GM12878 (cell line): ENCODE measurements around the gene IGFBP6. TPM values are rescaled to one million over a fixed set of nuclear protein-coding genes. Genes with fewer than 3 reads are reported as not detected.

ENCODE experiments used
- ATAC-seq: fragments of 200-7000 bp; cut with Tn5 transposase; 3 replicates; pipeline ENCODE4 v1.9.1; 2020; ENCODE audit warnings: mild to moderate bottlenecking, moderate library complexity
- BruUV-seq: library from RNA; stranded (reverse); fragments of 400-500 nt; replicated peaks from 2 replicates; lab custom pipeline; 2021; lab: Mats Ljungman, UMichigan
- CTCF ChIA-PET: fragments of 300-600 bp; sonication (Branson Sonifier 250); formaldehyde crosslinking; extraction: SDS; loops from one replicate; lab custom pipeline; 2021; ENCODE audit warnings: inconsistent platforms; lab: Yijun Ruan, JAX
- POLR2A ChIA-PET: fragments of 350-600 bp; formaldehyde crosslinking; extraction: SDS; loops from one replicate; lab custom pipeline; 2021; ENCODE audit warnings: inconsistent platforms; lab: Charles Lee
- RAD21 ChIA-PET: fragments of 300-600 bp; sonication (Branson Sonifier 250); formaldehyde crosslinking; loops from one replicate; lab custom pipeline; 2023; ENCODE audit warnings: antibody characterized with exemption; ENCODE audit not compliant: unreplicated experiment; lab: Charles Lee
- SMC1A ChIA-PET: fragments of 300-600 bp; sonication (Branson Sonifier 250); formaldehyde crosslinking; loops from one replicate; lab custom pipeline; 2023; ENCODE audit not compliant: unreplicated experiment, uncharacterized antibody; lab: Charles Lee
- DNase-seq: peaks from one replicate; pipeline ENCODE4 v3.0.0-alpha.2; 2011; ENCODE audit warnings: low read depth, low spot score
- FAIRE-seq: peaks from 3 replicates; lab custom pipeline; 2011; peaks lifted over from hg19 to GRCh38; lab: Jason Lieb, UNC
- H2AFZ ChIP-seq: 2 replicates; pipeline ENCODE4 v1.6.0; 2011; ENCODE audit warnings: low read depth, low read length, control low read depth; ENCODE audit not compliant: control insufficient read depth
- H3K27ac ChIP-seq: 2 replicates; pipeline ENCODE4 v1.5.1; 2011; ENCODE audit warnings: control low read depth; ENCODE audit not compliant: control insufficient read depth, insufficient read depth
- H3K27me3 ChIP-seq, 2 experiments: replicated peaks in 1 of 2; 2 replicates each; pipeline versions ENCODE4 v1.6.0 to v1.6.1; 2011; ENCODE audit warnings: low read length in 1 of 2; ENCODE audit not compliant: control insufficient read depth in 2 of 2, insufficient read depth in 2 of 2
- H3K36me3 ChIP-seq, 2 experiments: 2 replicates each; pipeline ENCODE4 v1.5.1; 2011; ENCODE audit warnings: low read length in 1 of 2; ENCODE audit not compliant: control insufficient read depth in 2 of 2, insufficient read depth in 2 of 2
- H3K4me1 ChIP-seq: 2 replicates; pipeline ENCODE4 v1.6.1; 2011; ENCODE audit warnings: mild to moderate bottlenecking, low read length, moderate library complexity, mixed read lengths; ENCODE audit not compliant: control insufficient read depth, insufficient read depth
- H3K4me2 ChIP-seq: 2 replicates; pipeline ENCODE4 v1.6.0; 2011; ENCODE audit warnings: control low read depth; ENCODE audit not compliant: control insufficient read depth, insufficient read depth
- H3K4me3 ChIP-seq: fragments of 200-600 bp; sonication (generic); 2 replicates; pipeline ENCODE4 v1.5.1; 2016
- H3K79me2 ChIP-seq: 2 replicates; pipeline ENCODE4 v1.6.0; 2011; ENCODE audit warnings: low read length; ENCODE audit not compliant: control insufficient read depth, insufficient read depth
- H3K9ac ChIP-seq: 2 replicates; pipeline ENCODE4 v1.8.0; 2011; ENCODE audit warnings: low read length, control low read depth, mixed read lengths; ENCODE audit not compliant: control insufficient read depth, insufficient read depth
- H3K9me3 ChIP-seq: replicated peaks from 3 replicates; pipeline ENCODE4 v1.5.1; 2011; ENCODE audit warnings: mild to moderate bottlenecking, low read length; ENCODE audit not compliant: control insufficient read depth, insufficient read depth
- H4K20me1 ChIP-seq: 2 replicates; pipeline ENCODE4 v1.6.0; 2011; ENCODE audit not compliant: control insufficient read depth, insufficient read depth
- IRF4 ChIP-seq: IDR thresholded peaks from 2 replicates; pipeline ENCODE4 v1.6.1; 2011; ENCODE audit warnings: low read depth, low read length
- RUNX3 ChIP-seq: IDR thresholded peaks from 2 replicates; pipeline ENCODE4 v1.6.1; 2012; ENCODE audit warnings: low read length, inconsistent platforms
- WGBS: methylation state at CpG from one replicate; pipeline ENCODE4 v1.1.6; 2016; ENCODE audit warnings: low lambda C conversion rate; ENCODE audit not compliant: insufficient replicate concordance, insufficient coverage; ENCODE audit errors: missing lambda C conversion rate; 5-methylcytosine and 5-hydroxymethylcytosine counted together
- in situ Hi-C: fragments of 300-500 bp; cut with MboI; formaldehyde crosslinking; loops from 9 replicates; pipeline ENCODE4 v1.14.3; 2018; ENCODE audit warnings: mixed read lengths
- intact Hi-C: fragments of 100-400 bp; cut with micrococcal nuclease; formaldehyde crosslinking; loops from one replicate; pipeline ENCODE4 v1.14.2; 2022; ENCODE audit not compliant: unreplicated experiment
- polyA plus RNA-seq, 11 experiments: library from polyadenylated mRNA; depleted of rRNA in 4 of 11; unstranded in 6 of 11; stranded (reverse) in 5 of 11; fragments of >200 nt; fragmentation: Nextera tagmentation in 4 of 11; fragmentation: Illumina TruSeq in 1 of 11; extraction: Ambion mirVana in 4 of 11; extraction: Trizol in 1 of 11; gene quantifications; 1 replicate in 1 of 11; 2 replicates in 10 of 11; pipeline versions ENCODE4 v1.2.1 to v1.2.3, GENCODE V29; 2011 to 2016; ENCODE audit warnings: inconsistent platforms in 2 of 11, missing spikeins in 2 of 11, low read depth in 1 of 11
- total RNA-seq, 4 experiments: library from RNA; depleted of rRNA in 3 of 4; stranded (reverse); fragments of >200 nt in 3 of 4; fragmentation: Illumina TruSeq in 1 of 4; extraction: Trizol in 1 of 4; gene quantifications; 2 replicates each; pipeline versions ENCODE4 v1.2.1 to v1.2.3, GENCODE V29; 2013 to 2021
- TF ChIP-seq, protein P1 (sequence below): fragments of 450-650 bp; IDR thresholded peaks from 2 replicates; pipeline ENCODE4 v1.6.1; 2017; ENCODE audit warnings: mild to moderate bottlenecking, low read depth, inconsistent platforms; ENCODE audit not compliant: poor library complexity, severe bottlenecking

Gene IGFBP6
- total and polyA plus RNA-seq, 10 of the 15 experiments (the other 5 are each of a cell fraction or from before 2014, with no cell fraction given), result 0.09 to 0.87 (median 0.56) TPM; not detected in 3

DNA sequence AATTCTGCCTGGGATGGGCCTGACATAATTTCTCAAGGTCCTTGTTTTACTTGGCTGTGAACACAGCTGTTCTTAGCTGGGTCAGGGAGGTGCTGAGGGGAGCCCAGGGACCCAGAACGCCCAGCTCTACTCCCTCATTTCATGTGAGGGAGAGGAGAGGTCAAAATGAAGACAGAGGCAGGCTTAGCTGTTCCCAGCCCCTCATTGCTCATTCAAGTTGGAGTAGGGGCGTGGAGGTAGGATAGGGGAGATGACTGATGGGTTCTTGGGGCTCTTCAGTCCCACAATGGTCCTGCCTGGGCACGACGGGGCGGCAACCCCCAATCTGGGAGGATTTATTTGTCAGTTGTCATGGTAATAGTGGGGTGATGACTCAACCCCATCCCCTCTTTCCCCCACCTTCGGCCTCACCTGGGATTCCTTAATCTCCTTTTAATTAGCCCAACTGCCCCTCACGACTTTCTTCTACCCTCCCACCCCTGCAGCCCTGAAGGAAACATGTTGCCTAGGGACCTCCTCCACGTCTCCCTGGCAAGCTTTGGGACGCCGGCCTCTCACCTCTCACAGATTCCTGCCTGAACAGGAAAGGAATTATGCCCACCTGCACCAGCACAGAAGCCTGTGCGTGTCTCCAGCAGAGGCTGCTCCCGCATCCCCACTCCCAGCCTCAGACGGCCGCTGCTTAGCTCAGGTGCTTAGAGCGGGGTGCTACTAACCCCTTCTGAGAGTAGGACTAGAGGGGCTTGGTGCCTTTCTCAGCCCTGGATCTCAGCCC is 28.5 kb upstream of the IGFBP6 start:
- H3K27ac ChIP-seq, result no peak overlapping the region
- intact Hi-C loops, result loop anchor here (5.0 kb wide), 1 partner anchor 88 kb away; no protein-coding TSS in a partner anchor
- no peak overlapping the region for H3K4me3 ChIP-seq
- CTCF ChIA-PET, result interaction anchor here (0.8 to 12.1 kb wide), 6 partner anchors 10 to 252 kb away, joined by 3 to 355 read pairs (median 30); partner anchors contain the start of genes AAAS, IGFBP6, SOAT2 and SPRYD3
- in situ Hi-C loops, result no loop called here
- H2AFZ ChIP-seq, result no peak overlapping the region
- no peaks in the 10 kb centered on the region for H3K27me3 ChIP-seq
- H3K4me1 ChIP-seq, result no peaks in the 10 kb centered on the region
- no peak overlapping the region for H3K9ac ChIP-seq
- ATAC-seq, result no peak
- H3K36me3 ChIP-seq, result peaks cover 7 to 14% of the 10 kb centered on the region in 2 experiments; a peak in 3 of 4 replicates
- no peaks in the 10 kb centered on the region for H3K79me2 ChIP-seq
- TF ChIP-seq IRF4, result no peak
- TF ChIP-seq RUNX3, result no peak
- no peaks in the 10 kb centered on the region; the same call in 1 of the 2 replicates for H4K20me1 ChIP-seq
- no peak for FAIRE-seq
- RAD21 ChIA-PET, result interaction anchor here (1.7 to 3.7 kb wide), 2 partner anchors 30 to 34 kb away, joined by 4 to 35 read pairs; partner anchors contain the start of gene SOAT2
- no peaks in the 10 kb centered on the region for H3K9me3 ChIP-seq
- DNase-seq, result no peak
- no peak overlapping the region for H3K4me2 ChIP-seq
- no TSS peak for BruUV-seq
- SMC1A ChIA-PET, result interaction anchor here (7.8 kb wide), 1 partner anchor 32 kb away, joined by 126 read pairs; the partner anchor contains the start of gene SOAT2
- POLR2A ChIA-PET, result interaction anchor here (1.4 kb wide), 1 partner anchor 10 kb away, joined by 4 read pairs; the partner anchor contains the start of gene SPRYD3
- WGBS, result 81% methylated on average over 15 of the region's 15 CpGs

GRCh38 chr12:53069621-53070410 is 27.7 kb upstream of the IGFBP6 start:
- no peak for DNase-seq
- no peaks in the 10 kb centered on the region; the same call in 1 of the 2 replicates for H4K20me1 ChIP-seq
- H3K4me3 ChIP-seq, result no peak overlapping the region
- H3K27ac ChIP-seq, result no peak overlapping the region
- SMC1A ChIA-PET, result interaction anchor here (0.9 kb wide), 1 partner anchor 75 kb away, joined by 4 read pairs; no protein-coding TSS in a partner anchor
- FAIRE-seq, result no peak
- POLR2A ChIA-PET, result interaction anchor here (1.4 kb wide), 1 partner anchor 9 kb away, joined by 4 read pairs; the partner anchor contains the start of gene SPRYD3
- no peak overlapping the region for H2AFZ ChIP-seq
- intact Hi-C loops, result loop anchor here (5.0 kb wide), 1 partner anchor 87 kb away; no protein-coding TSS in a partner anchor
- peaks cover 8 to 14% of the 10 kb centered on the region in 2 experiments; a peak in 3 of 4 replicates for H3K36me3 ChIP-seq
- CTCF ChIA-PET, result interaction anchor here (12.1 kb wide), 1 partner anchor 31 kb away, joined by 355 read pairs; the partner anchor contains the start of genes IGFBP6 and SOAT2
- H3K79me2 ChIP-seq, result no peaks in the 10 kb centered on the region
- no peak for ATAC-seq
- no peak overlapping the region for H3K9ac ChIP-seq
- H3K9me3 ChIP-seq, result no peaks in the 10 kb centered on the region
- WGBS, result 89% methylated on average over 12 of the region's 12 CpGs
- TSS peak; percentile 23 for BruUV-seq
- no peak overlapping the region for H3K4me2 ChIP-seq
- no peaks in the 10 kb centered on the region for H3K27me3 ChIP-seq
- H3K4me1 ChIP-seq, result no peaks in the 10 kb centered on the region
- in situ Hi-C loops, result no loop called here
- RAD21 ChIA-PET, result interaction anchor here (1.7 kb wide), 1 partner anchor 29 kb away, joined by 4 read pairs; no protein-coding TSS in a partner anchor
- TF ChIP-seq, protein P1, sequence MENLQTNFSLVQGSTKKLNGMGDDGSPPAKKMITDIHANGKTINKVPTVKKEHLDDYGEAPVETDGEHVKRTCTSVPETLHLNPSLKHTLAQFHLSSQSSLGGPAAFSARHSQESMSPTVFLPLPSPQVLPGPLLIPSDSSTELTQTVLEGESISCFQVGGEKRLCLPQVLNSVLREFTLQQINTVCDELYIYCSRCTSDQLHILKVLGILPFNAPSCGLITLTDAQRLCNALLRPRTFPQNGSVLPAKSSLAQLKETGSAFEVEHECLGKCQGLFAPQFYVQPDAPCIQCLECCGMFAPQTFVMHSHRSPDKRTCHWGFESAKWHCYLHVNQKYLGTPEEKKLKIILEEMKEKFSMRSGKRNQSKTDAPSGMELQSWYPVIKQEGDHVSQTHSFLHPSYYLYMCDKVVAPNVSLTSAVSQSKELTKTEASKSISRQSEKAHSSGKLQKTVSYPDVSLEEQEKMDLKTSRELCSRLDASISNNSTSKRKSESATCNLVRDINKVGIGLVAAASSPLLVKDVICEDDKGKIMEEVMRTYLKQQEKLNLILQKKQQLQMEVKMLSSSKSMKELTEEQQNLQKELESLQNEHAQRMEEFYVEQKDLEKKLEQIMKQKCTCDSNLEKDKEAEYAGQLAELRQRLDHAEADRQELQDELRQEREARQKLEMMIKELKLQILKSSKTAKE, result no peak
- TF ChIP-seq, all 136 proteins: peak for 0
